ENCODE measurements around the gene RAB18. TPM values are rescaled to one million over a fixed set of nuclear protein-coding genes. Genes with fewer than 3 reads are reported as not detected.

RAB18 gene
- total RNA-seq, 1 donor from 2014 or later, result 48.3 TPM

DNA sequence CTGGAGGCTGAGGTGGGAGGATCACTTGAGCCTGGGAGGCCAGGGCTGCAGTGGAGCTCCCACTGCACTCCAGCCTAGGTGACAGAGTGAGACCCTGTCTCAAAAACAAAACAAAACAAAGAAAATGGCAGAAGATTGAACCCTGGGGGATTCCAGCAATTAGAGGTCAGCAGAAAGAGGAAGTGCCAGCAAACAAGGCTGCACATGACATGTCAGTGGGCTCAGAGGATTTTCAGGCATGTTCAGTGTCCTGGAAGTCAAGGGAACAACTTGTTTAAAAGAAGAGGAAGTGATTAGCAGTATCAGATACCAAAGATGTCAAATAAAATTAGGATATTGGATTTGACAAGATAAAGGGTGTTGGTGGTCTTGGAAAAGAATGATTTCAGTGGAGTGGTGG lies 32.3 kb downstream of the RAB18 start:
- Mint-ChIP-seq H3K36me3 (ENCODE audit: low read depth) (peaks cover 52% of the 10 kb centered on the region), H3K9me3 (no peaks in the 10 kb centered on the region), H3K4me3 (no peak overlapping the region), H3K27me3 (no peaks in the 10 kb centered on the region), H3K4me1 (no peaks in the 10 kb centered on the region), H3K27ac (no peak overlapping the region)
- intact Hi-C loops (cut with micrococcal nuclease), result no loop called here
- ATAC-seq (ENCODE audit: low read depth) (no peak), DNase-seq (no peak)
- CTCF ChIA-PET, result no interaction called here
- TF ChIP-seq, protein P1, sequence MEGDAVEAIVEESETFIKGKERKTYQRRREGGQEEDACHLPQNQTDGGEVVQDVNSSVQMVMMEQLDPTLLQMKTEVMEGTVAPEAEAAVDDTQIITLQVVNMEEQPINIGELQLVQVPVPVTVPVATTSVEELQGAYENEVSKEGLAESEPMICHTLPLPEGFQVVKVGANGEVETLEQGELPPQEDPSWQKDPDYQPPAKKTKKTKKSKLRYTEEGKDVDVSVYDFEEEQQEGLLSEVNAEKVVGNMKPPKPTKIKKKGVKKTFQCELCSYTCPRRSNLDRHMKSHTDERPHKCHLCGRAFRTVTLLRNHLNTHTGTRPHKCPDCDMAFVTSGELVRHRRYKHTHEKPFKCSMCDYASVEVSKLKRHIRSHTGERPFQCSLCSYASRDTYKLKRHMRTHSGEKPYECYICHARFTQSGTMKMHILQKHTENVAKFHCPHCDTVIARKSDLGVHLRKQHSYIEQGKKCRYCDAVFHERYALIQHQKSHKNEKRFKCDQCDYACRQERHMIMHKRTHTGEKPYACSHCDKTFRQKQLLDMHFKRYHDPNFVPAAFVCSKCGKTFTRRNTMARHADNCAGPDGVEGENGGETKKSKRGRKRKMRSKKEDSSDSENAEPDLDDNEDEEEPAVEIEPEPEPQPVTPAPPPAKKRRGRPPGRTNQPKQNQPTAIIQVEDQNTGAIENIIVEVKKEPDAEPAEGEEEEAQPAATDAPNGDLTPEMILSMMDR (IDR thresholded peaks at IDR 0.05), result no peak
- POLR2A ChIA-PET, result no interaction called here

DNA sequence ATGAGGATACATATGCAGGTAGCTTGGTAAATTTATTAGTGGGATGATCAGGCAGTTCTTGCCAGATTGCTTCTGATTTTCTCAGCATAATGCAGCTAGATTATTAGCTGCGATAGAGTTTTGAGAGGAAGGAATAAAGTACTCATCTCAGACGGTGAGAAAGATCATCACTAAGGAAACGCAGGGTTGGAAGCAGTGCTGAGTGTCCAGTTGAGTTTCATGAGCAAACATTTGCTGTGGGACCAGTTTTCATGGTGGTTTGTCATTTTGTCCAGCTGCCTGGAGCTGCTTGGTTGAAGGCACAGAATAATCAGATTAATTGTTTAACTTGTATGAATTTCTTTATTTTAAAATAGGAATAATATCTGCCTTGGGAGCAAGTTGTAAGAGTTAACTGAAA lies 33.1 kb downstream of the RAB18 start:
- Mint-ChIP-seq H3K27me3 (no peaks in the 10 kb centered on the region), H3K4me3 (no peak overlapping the region), H3K9me3 (no peaks in the 10 kb centered on the region), H3K27ac (no peak overlapping the region), H3K36me3 (ENCODE audit: low read depth) (peaks cover 48% of the 10 kb centered on the region), H3K4me1 (no peaks in the 10 kb centered on the region)
- ChIA-PET POLR2A (no interaction called here), CTCF (no interaction called here)
- DNase-seq, result no peak
- intact Hi-C loops (cut with micrococcal nuclease), result no loop called here
- TF ChIP-seq, protein P1 (IDR thresholded peaks at IDR 0.05), result no peak
- ATAC-seq (ENCODE audit: low read depth), result no peak

DNA sequence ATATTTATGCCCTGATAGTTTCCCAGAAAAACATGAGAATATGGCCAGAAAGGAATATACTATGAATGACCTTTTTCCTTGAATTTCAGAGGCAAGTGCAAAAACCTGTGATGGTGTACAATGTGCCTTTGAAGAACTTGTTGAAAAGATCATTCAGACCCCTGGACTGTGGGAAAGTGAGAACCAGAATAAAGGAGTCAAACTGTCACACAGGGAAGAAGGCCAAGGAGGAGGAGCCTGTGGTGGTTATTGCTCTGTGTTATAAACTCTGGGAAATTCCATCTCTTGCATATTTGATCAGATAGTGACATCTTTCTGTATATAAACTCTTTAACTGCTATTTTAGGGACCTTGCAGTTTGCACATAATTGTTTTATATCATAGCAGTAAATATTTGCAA lies 33.7 kb downstream of the RAB18 start:
- Mint-ChIP-seq H3K9me3 (no peaks in the 10 kb centered on the region), H3K4me1 (no peaks in the 10 kb centered on the region), H3K4me3 (no peak overlapping the region), H3K36me3 (ENCODE audit: low read depth) (peaks cover 50% of the 10 kb centered on the region), H3K27ac (no peak overlapping the region), H3K27me3 (no peaks in the 10 kb centered on the region)
- intact Hi-C loops (cut with micrococcal nuclease), result no loop called here
- POLR2A ChIA-PET, result no interaction called here
- CTCF ChIA-PET, result no interaction called here
- ATAC-seq (ENCODE audit: low read depth), result no peak
- TF ChIP-seq, protein P1 (IDR thresholded peaks at IDR 0.05), result no peak
- DNase-seq, result no peak

DNA sequence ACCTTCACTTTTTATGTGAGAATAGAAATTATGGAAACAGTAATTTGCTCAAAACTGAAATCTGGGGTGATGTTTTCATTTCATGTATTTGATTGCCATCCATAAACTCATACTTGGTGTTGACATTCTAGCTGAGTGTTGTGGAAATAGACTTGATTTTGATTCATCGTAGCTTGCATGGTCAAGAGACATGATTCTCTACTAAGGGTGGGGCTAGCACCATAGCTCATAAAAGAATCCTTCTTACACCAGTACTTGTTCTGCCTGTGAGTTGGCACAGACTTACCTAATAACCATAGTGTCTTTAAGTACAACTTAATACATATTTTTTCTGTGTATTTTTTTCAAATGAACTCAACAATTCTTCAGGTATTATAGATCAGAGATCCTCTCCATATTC lies 36.6 kb downstream of the RAB18 start:
- no peak for DNase-seq
- POLR2A ChIA-PET, result no interaction called here
- CTCF ChIA-PET, result interaction anchor here (0.7 kb wide), 1 partner anchor 118 kb away, joined by 3 read pairs; no protein-coding TSS in a partner anchor
- no peak for ATAC-seq (ENCODE audit: low read depth)
- Mint-ChIP-seq H3K27me3 (no peaks in the 10 kb centered on the region), H3K27ac (no peak overlapping the region), H3K4me1 (no peaks in the 10 kb centered on the region), H3K36me3 (ENCODE audit: low read depth) (peaks cover 50% of the 10 kb centered on the region), H3K4me3 (no peak overlapping the region), H3K9me3 (no peaks in the 10 kb centered on the region)
- intact Hi-C loops (cut with micrococcal nuclease), result no loop called here
- TF ChIP-seq, protein P1 (IDR thresholded peaks at IDR 0.05), result no peak

DNA sequence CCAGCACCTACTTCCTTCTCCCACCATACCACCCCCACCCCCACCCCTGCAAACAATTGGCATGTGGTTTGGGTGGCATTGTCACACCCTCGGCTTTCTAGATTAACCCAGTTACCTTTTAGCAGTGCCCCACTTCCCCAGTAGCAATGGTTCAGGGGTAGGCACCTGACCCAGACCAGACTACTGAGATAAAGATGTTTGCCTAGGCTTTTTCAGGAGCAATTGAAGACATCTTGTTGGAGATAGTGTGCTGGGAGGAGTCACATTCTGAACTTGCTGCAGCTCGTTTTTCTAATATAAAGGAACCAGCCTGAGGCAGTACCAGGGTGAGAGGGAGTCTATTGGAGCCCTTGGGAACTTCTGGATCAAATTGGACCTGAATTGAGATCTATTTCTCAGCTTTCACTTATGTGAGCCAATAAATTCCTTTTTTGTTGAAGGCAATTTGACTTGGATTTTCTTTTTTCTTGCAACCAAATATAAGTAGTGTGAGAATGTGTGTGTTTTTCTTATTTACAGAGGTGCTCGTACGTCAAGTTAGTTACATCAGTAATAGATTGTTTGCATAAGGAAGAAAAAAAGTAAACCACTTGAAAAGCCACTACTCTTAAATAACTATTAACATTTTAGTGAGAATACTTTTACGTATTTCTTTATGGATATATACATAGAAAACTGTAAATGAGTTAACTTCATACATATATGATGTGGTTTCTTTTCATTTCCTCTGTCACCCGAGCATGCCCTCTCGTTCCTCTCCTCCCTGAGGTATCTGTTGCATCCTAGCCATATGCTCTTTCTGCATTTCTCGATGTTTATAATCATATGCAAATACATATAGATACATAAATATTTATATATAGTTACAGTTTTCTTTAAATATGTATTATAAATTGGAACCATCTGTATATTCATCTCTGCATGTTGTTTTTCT lies 38.0 kb downstream of the RAB18 start:
- Mint-ChIP-seq H3K4me3 (no peak overlapping the region), H3K4me1 (no peaks in the 10 kb centered on the region), H3K27ac (no peak overlapping the region), H3K36me3 (ENCODE audit: low read depth) (peaks cover 55% of the 10 kb centered on the region), H3K27me3 (no peaks in the 10 kb centered on the region), H3K9me3 (no peaks in the 10 kb centered on the region)
- no peak for ATAC-seq (ENCODE audit: low read depth)
- no peak for DNase-seq
- TF ChIP-seq, protein P1 (IDR thresholded peaks at IDR 0.05), result no peak
- intact Hi-C loops (cut with micrococcal nuclease), result no loop called here
- ChIA-PET POLR2A (interaction anchor here (0.7 kb wide), 1 partner anchor 28 kb away, joined by 3 read pairs; no protein-coding TSS in a partner anchor), CTCF (no interaction called here)
